ENCODE data around the gene DDX3X. TPM values are rescaled to one million over a fixed set of nuclear protein-coding genes. Genes with fewer than 3 reads are reported as not detected.
"Not testable (repeated sequence)": the region's sequence is repeated elsewhere in the genome, so short reads cannot be mapped to it uniquely, and the experiment has no call there.

The DDX3X gene
- polyA plus RNA-seq, 3 donors = 165 to 280 (median 200) TPM

DNA sequence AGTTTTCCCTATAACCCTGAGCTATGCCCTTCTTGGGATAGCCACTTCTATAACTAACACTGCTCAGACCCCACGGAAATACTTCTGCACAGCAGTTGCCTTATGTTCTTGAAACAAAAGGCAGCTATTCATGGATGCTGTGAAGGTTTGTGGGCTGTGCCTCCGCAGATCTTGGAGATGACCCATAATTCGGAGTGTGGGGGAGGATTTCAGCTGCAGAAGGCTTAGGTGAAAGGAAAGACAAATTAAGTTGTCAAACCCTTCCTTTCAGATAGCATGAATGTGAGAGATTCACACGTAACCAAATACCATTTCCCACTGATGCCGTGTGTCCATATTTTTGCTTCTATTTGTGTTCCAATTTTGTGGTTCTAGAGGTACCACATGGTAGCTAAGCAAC lies 75.0 kb downstream of the DDX3X start:
- no peak overlapping the region for H2AFZ ChIP-seq (ENCODE audit: insufficient read depth, low read depth, low read length, poor library complexity, severe bottlenecking)
- H3K36me3 Mint-ChIP-seq = no peaks in the 10 kb centered on the region
- no peak overlapping the region for H3K4me3 ChIP-seq (replicated peaks in 1 of 3; ENCODE audit: low read depth in 2 of 3, low read length in 3 of 3)
- intact Hi-C loops (cut with micrococcal nuclease) = no loop called here
- no peaks in the 10 kb centered on the region for H3K79me2 ChIP-seq (ENCODE audit: insufficient read depth, low read length)
- peaks cover 0 to 6% (median 0%) of the 10 kb centered on the region in 7 donors for H3K9me3 Mint-ChIP-seq
- no peaks in the 10 kb centered on the region for H4K20me1 ChIP-seq (ENCODE audit: insufficient read depth, low read length)
- H3K36me3 ChIP-seq (replicated peaks in 1 of 2; ENCODE audit: control insufficient read depth in 1 of 2, insufficient read depth in 2 of 2, low read length in 2 of 2) = no peaks in the 10 kb centered on the region
- no peak overlapping the region for H3K27ac Mint-ChIP-seq
- peaks cover 0 to 27% (median 1%) of the 10 kb centered on the region in 3 donors for H3K27me3 Mint-ChIP-seq (ENCODE audit: low read depth in 3 of 3)
- H3K9me3 ChIP-seq (replicated peaks in 1 of 2; ENCODE audit: control insufficient read depth in 1 of 2, insufficient read depth in 1 of 2, low read length in 2 of 2) = no peaks in the 10 kb centered on the region
- DNase-seq = no peak
- no peak overlapping the region for H3K4me3 Mint-ChIP-seq
- H3K27ac ChIP-seq (ENCODE audit: low read depth in 1 of 2, low read length in 2 of 2) = no peak overlapping the region
- H3K27me3 ChIP-seq (ENCODE audit: control insufficient read depth in 2 of 2, insufficient read depth in 2 of 2, low read length in 2 of 2) = no peaks in the 10 kb centered on the region
- WGBS (ENCODE audit: insufficient coverage) = no CpG with 5 or more reads among the region's 5 CpGs
- H3K4me1 ChIP-seq (ENCODE audit: control insufficient read depth in 1 of 2, insufficient read depth in 2 of 2, low read length in 2 of 2) = peaks cover 8% of the 10 kb centered on the region in 2 donors
- no peak for TF ChIP-seq CTCF (IDR thresholded peaks at IDR 0.05)
- no peak overlapping the region for H3K4me2 ChIP-seq (replicated peaks; ENCODE audit: extremely low read depth, low read length, poor library complexity, severe bottlenecking)
- peaks cover 7% of the 10 kb centered on the region for H3K4me1 Mint-ChIP-seq
- H3K9ac ChIP-seq (ENCODE audit: insufficient read depth, low read length, poor library complexity, severe bottlenecking) = no peak overlapping the region

GRCh38 chrX:41411222-41411621 lies 77.3 kb downstream of the DDX3X start:
- H4K20me1 ChIP-seq (ENCODE audit: insufficient read depth, low read length); H3K36me3 ChIP-seq (replicated peaks in 1 of 2; ENCODE audit: control insufficient read depth in 1 of 2, insufficient read depth in 2 of 2, low read length in 2 of 2); H3K36me3 Mint-ChIP-seq; H3K4me1 ChIP-seq (ENCODE audit: control insufficient read depth in 1 of 2, insufficient read depth in 2 of 2, low read length in 2 of 2); DNase-seq; H2AFZ ChIP-seq (ENCODE audit: insufficient read depth, low read depth, low read length, poor library complexity, severe bottlenecking); H3K4me1 Mint-ChIP-seq; H3K4me2 ChIP-seq (replicated peaks; ENCODE audit: extremely low read depth, low read length, poor library complexity, severe bottlenecking); H3K27ac ChIP-seq (ENCODE audit: low read depth in 1 of 2, low read length in 2 of 2); H3K4me3 ChIP-seq (replicated peaks in 1 of 3; ENCODE audit: low read depth in 2 of 3, low read length in 3 of 3); H3K9ac ChIP-seq (ENCODE audit: insufficient read depth, low read length, poor library complexity, severe bottlenecking); H3K27ac Mint-ChIP-seq; H3K9me3 ChIP-seq (replicated peaks in 1 of 2; ENCODE audit: control insufficient read depth in 1 of 2, insufficient read depth in 1 of 2, low read length in 2 of 2); H3K27me3 ChIP-seq (ENCODE audit: control insufficient read depth in 2 of 2, insufficient read depth in 2 of 2, low read length in 2 of 2); H3K9me3 Mint-ChIP-seq; H3K4me3 Mint-ChIP-seq; H3K79me2 ChIP-seq (ENCODE audit: insufficient read depth, low read length); intact Hi-C loops (cut with micrococcal nuclease): not testable (repeated sequence)
- H3K27me3 Mint-ChIP-seq (ENCODE audit: low read depth in 3 of 3) = peaks cover 0 to 31% (median 0%) of the 10 kb centered on the region in 3 donors
- no CpG with 5 or more reads among the region's 10 CpGs for WGBS (ENCODE audit: insufficient coverage)
